Upper lobe of left lung (tissue), 4 donors: Measurements from ENCODE around the gene RNF187.

ENCODE experiments used
- POLR2A ChIP-seq, 4 donors: fragments of 450-650 bp; IDR thresholded peaks; one replicate each; pipeline ENCODE4 v1.5.1; 2016 to 2017; ENCODE audit warnings: antibody characterized with exemption in 4 of 4, mild to moderate bottlenecking in 2 of 4
- POLR2AphosphoS5 ChIP-seq, 2 donors: sonication (generic); formaldehyde crosslinking; IDR thresholded peaks; one replicate each; pipeline ENCODE4 v1.5.1; 2017; ENCODE audit warnings: antibody characterized with exemption in 2 of 2
- TF ChIP-seq, protein P1 (sequence below), 6 experiments: fragments of 450-650 bp in 4 of 6; fragments of 200-600 bp in 2 of 6; sonication (generic) in 2 of 6; IDR thresholded peaks; one replicate each; pipeline ENCODE4 v1.5.1; 2016 to 2019; ENCODE audit warnings: antibody characterized with exemption in 6 of 6

- TF ChIP-seq, protein P1, sequence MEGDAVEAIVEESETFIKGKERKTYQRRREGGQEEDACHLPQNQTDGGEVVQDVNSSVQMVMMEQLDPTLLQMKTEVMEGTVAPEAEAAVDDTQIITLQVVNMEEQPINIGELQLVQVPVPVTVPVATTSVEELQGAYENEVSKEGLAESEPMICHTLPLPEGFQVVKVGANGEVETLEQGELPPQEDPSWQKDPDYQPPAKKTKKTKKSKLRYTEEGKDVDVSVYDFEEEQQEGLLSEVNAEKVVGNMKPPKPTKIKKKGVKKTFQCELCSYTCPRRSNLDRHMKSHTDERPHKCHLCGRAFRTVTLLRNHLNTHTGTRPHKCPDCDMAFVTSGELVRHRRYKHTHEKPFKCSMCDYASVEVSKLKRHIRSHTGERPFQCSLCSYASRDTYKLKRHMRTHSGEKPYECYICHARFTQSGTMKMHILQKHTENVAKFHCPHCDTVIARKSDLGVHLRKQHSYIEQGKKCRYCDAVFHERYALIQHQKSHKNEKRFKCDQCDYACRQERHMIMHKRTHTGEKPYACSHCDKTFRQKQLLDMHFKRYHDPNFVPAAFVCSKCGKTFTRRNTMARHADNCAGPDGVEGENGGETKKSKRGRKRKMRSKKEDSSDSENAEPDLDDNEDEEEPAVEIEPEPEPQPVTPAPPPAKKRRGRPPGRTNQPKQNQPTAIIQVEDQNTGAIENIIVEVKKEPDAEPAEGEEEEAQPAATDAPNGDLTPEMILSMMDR (IDR thresholded peaks at IDR 0.05) = peak in 4 of 6 experiments; percentile 43 to 52 (median 49)
- TF ChIP-seq POLR2AphosphoS5 (IDR thresholded peaks at IDR 0.05) (peak; percentile 64 to 77), POLR2A (IDR thresholded peaks at IDR 0.05) (peak in 2 of 4 donors; percentile 47 to 59)
Observed at GRCh38 chr1:228457396-228458176, 29.6 kb upstream of the RNF187 start.
